Measurements from ENCODE around the gene ANO1. TPM values are rescaled to one million over a fixed set of nuclear protein-coding genes. Genes with fewer than 3 reads are reported as not detected.

ANO1 gene
- total RNA-seq, 4 donors from 2014 or later, result 6.8 to 72.6 (median 36.2) TPM

- TF ChIP-seq POLR2A (IDR thresholded peaks at IDR 0.05) (no peak), CTCF (IDR thresholded peaks at IDR 0.05) (no peak)
- H3K4me1 ChIP-seq, result no peaks in the 10 kb centered on the region
- no peak overlapping the region for H3K27ac ChIP-seq
- no peaks in the 10 kb centered on the region for H3K27me3 ChIP-seq
- DNase-seq, result no peak
- no peaks in the 10 kb centered on the region for H3K36me3 ChIP-seq
- H3K9me3 ChIP-seq, result no peaks in the 10 kb centered on the region
- intact Hi-C loops (cut with DNase I; ENCODE audit: low total_unique reads), result no loop called here
- H3K4me3 ChIP-seq, result no peak overlapping the region
Observed at GRCh38 chr11:70080763-70081162, 2.6 kb downstream of the ANO1 start.

- H3K27me3 ChIP-seq, result no peaks in the 10 kb centered on the region
- no peak for DNase-seq
- TF ChIP-seq POLR2A (IDR thresholded peaks at IDR 0.05) (no peak), CTCF (IDR thresholded peaks at IDR 0.05) (no peak)
- H3K4me3 ChIP-seq, result no peak overlapping the region
- H3K27ac ChIP-seq, result no peak overlapping the region
- H3K36me3 ChIP-seq, result no peaks in the 10 kb centered on the region
- intact Hi-C loops (cut with DNase I; ENCODE audit: low total_unique reads), result no loop called here
- H3K4me1 ChIP-seq, result no peaks in the 10 kb centered on the region
- H3K9me3 ChIP-seq, result no peaks in the 10 kb centered on the region
Observed at GRCh38 chr11:70082829-70083228, 4.7 kb downstream of the ANO1 start.

GRCh38 chr11:70084046-70084984 lies 6.2 kb downstream of the ANO1 start:
- no peak for DNase-seq
- TF ChIP-seq POLR2A (IDR thresholded peaks at IDR 0.05) (no peak), CTCF (IDR thresholded peaks at IDR 0.05) (no peak)
- intact Hi-C loops (cut with DNase I; ENCODE audit: low total_unique reads), result no loop called here
- Histone ChIP-seq H3K4me3 (no peak overlapping the region), H3K27ac (no peak overlapping the region), H3K36me3 (no peaks in the 10 kb centered on the region), H3K9me3 (no peaks in the 10 kb centered on the region), H3K27me3 (no peaks in the 10 kb centered on the region), H3K4me1 (no peaks in the 10 kb centered on the region)

- intact Hi-C loops (cut with DNase I; ENCODE audit: low total_unique reads), result no loop called here
- no peak overlapping the region for H3K4me3 ChIP-seq
- H3K4me1 ChIP-seq, result peaks cover 0 to 6% of the 10 kb centered on the region in 2 donors
- TF ChIP-seq CTCF (IDR thresholded peaks at IDR 0.05) (no peak), POLR2A (IDR thresholded peaks at IDR 0.05) (no peak)
- H3K27me3 ChIP-seq, result no peaks in the 10 kb centered on the region
- no peak for DNase-seq
- no peaks in the 10 kb centered on the region for H3K36me3 ChIP-seq
- H3K27ac ChIP-seq, result no peak overlapping the region
- no peaks in the 10 kb centered on the region for H3K9me3 ChIP-seq
Observed at GRCh38 chr11:70085815-70086769, 8.0 kb downstream of the ANO1 start.

All from uterus (tissue), 4 donors.